K562 (cell line): Measurements from ENCODE around the gene ANKLE2. TPM values are rescaled to one million over a fixed set of nuclear protein-coding genes. Genes with fewer than 3 reads are reported as not detected.
A peak's percentile ranks its signal among the peaks of the same experiment; 100 is the strongest.

Experiments used
- ATAC-seq: fragments of 200-7000 bp; cut with Tn5 transposase; 3 replicates; pipeline ENCODE4 v1.9.1; 2020; ENCODE audit warnings: moderate library complexity
- BruUV-seq: library from RNA; stranded (reverse); fragments of 400-500 nt; replicated peaks from 2 replicates; lab custom pipeline; 2021; lab: Mats Ljungman, UMichigan
- CTCF ChIA-PET: fragments of 300-600 bp; formaldehyde crosslinking; extraction: SDS; loops from one replicate; lab custom pipeline; 2021; ENCODE audit warnings: low intra/inter-chr PET ratio; lab: Yijun Ruan, JAX
- POLR2A ChIA-PET: fragments of 300-600, 350-650 bp; sonication (Branson Sonifier 250); formaldehyde crosslinking; extraction: SDS; loops from one replicate; lab custom pipeline; 2021; ENCODE audit warnings: antibody characterized with exemption, inconsistent platforms; lab: Yijun Ruan, JAX
- DNase-seq, 4 experiments: peaks; one replicate each; pipeline versions ENCODE4 v3.0.0 to v3.0.0-alpha.2; 2011 to 2018; ENCODE audit warnings: low spot score in 3 of 4, mixed read lengths in 3 of 4; ENCODE audit errors: extremely low read depth in 1 of 4
- FAIRE-seq: peaks from 2 replicates; lab custom pipeline; 2011; peaks lifted over from hg19 to GRCh38; lab: Jason Lieb, UNC
- H2AFZ ChIP-seq: 2 replicates; pipeline ENCODE4 v1.6.0; 2011; ENCODE audit warnings: low read depth, low read length, control low read depth, inconsistent platforms
- H3K27ac ChIP-seq: fragments of 200-600 bp; 3 replicates; pipeline ENCODE4 v1.8.0; 2011; ENCODE audit warnings: low read depth, mild to moderate bottlenecking, control low read depth, inconsistent platforms, low read length, moderate library complexity, mixed read lengths; ENCODE audit errors: extremely low read depth
- H3K27me3 ChIP-seq, 2 experiments: fragments of 300-600 bp in 1 of 2; 2 replicates in 1 of 2; 3 replicates in 1 of 2; pipeline versions ENCODE4 v1.6.0 to v1.8.0; 2011; ENCODE audit warnings: inconsistent platforms in 2 of 2, low read length in 2 of 2, mild to moderate bottlenecking in 1 of 2, mixed read lengths in 1 of 2, moderate library complexity in 1 of 2; ENCODE audit not compliant: control insufficient read depth in 2 of 2, insufficient read depth in 2 of 2
- H3K36me3 ChIP-seq: fragments of 300-600 bp; 3 replicates; pipeline ENCODE4 v1.8.0; 2011; ENCODE audit warnings: mild to moderate bottlenecking, low read length, inconsistent platforms; ENCODE audit not compliant: control insufficient read depth, insufficient read depth
- H3K4me1 ChIP-seq, 2 experiments: fragments of 200-600 bp in 1 of 2; replicated peaks in 1 of 2; 2 replicates in 1 of 2; 3 replicates in 1 of 2; pipeline versions ENCODE4 v1.5.1 to v1.8.0; 2011; ENCODE audit warnings: inconsistent platforms in 2 of 2, low read length in 2 of 2, mild to moderate bottlenecking in 1 of 2, mixed read lengths in 1 of 2, moderate library complexity in 1 of 2; ENCODE audit not compliant: control insufficient read depth in 2 of 2, insufficient read depth in 2 of 2
- H3K4me2 ChIP-seq: 2 replicates; pipeline ENCODE4 v1.6.1; 2011; ENCODE audit warnings: low read length, control low read depth, inconsistent platforms, mixed read lengths; ENCODE audit not compliant: insufficient read depth
- H3K4me3 ChIP-seq: fragments of 200-600 bp; sonication (generic), shearing (Covaris generic); 2 replicates; pipeline ENCODE4 v1.5.1; 2016; ENCODE audit warnings: control low read depth, inconsistent platforms
- H3K79me2 ChIP-seq: fragments of 200-600 bp; 3 replicates; pipeline ENCODE4 v1.8.0; 2011; ENCODE audit warnings: low read length, inconsistent platforms; ENCODE audit not compliant: control insufficient read depth, insufficient read depth
- H3K9ac ChIP-seq, 2 experiments: 2 replicates each; pipeline versions ENCODE4 v1.6.0 to v1.6.1; 2011; ENCODE audit warnings: low read depth in 2 of 2, low read length in 2 of 2, control low read depth in 1 of 2, inconsistent platforms in 1 of 2, mild to moderate bottlenecking in 1 of 2, mixed read lengths in 1 of 2; ENCODE audit not compliant: insufficient read depth in 1 of 2
- H3K9me1 ChIP-seq: one replicate; pipeline ENCODE4 v1.6.0; 2011; ENCODE audit warnings: inconsistent platforms, mild to moderate bottlenecking, low read length, moderate library complexity; ENCODE audit not compliant: control insufficient read depth, insufficient read depth
- H3K9me3 ChIP-seq: replicated peaks from 2 replicates; pipeline ENCODE4 v1.5.1; 2011; ENCODE audit warnings: low read depth, low read length, inconsistent platforms; ENCODE audit not compliant: control insufficient read depth, insufficient read depth
- H4K20me1 ChIP-seq: replicated peaks from 2 replicates; pipeline ENCODE4 v1.6.1; 2011; ENCODE audit warnings: low read length, inconsistent platforms, mixed read lengths; ENCODE audit not compliant: control insufficient read depth, insufficient read depth
- CBX1 ChIP-seq: sonication (generic); IDR thresholded peaks from 2 replicates; pipeline ENCODE4 v1.6.1; 2016; ENCODE audit warnings: antibody characterized with exemption, low read depth, mild to moderate bottlenecking
- EGR1 ChIP-seq: fragments of 450-650 bp; conservative IDR thresholded peaks from 2 replicates; pipeline ENCODE4 v1.6.1; 2017; ENCODE audit warnings: mild to moderate bottlenecking
- FOXP1 ChIP-seq: sonication (generic); formaldehyde crosslinking; IDR thresholded peaks from 2 replicates; pipeline ENCODE4 v1.8.0; 2022; ENCODE audit warnings: mild to moderate bottlenecking, missing genetic modification reagents
- GTF2A2 ChIP-seq: IDR thresholded peaks from 2 replicates; pipeline ENCODE4 v1.6.1; 2016; ENCODE audit warnings: mild to moderate bottlenecking, missing genetic modification characterization, missing compliant biosample characterization
- KDM5B ChIP-seq: fragments of 200-600 bp; sonication (generic); IDR thresholded peaks from 2 replicates; pipeline ENCODE4 v1.6.1; 2012; ENCODE audit warnings: low read depth, mild to moderate bottlenecking, moderate library complexity, low read length, control low read depth, inconsistent platforms; ENCODE audit not compliant: insufficient replicate concordance
- POLR2A ChIP-seq: fragments of 450-650 bp; conservative IDR thresholded peaks from 2 replicates; pipeline ENCODE4 v1.6.1; 2016
- POLR2G ChIP-seq: fragments of 200-400 bp; formaldehyde crosslinking; IDR thresholded peaks from 2 replicates; pipeline ENCODE4 v1.6.1; 2017; ENCODE audit warnings: low read depth, mild to moderate bottlenecking, antibody characterized with exemption, low read length, moderate library complexity
- SP1 ChIP-seq: sonication (generic); formaldehyde crosslinking; IDR thresholded peaks from 2 replicates; pipeline ENCODE4 v1.8.1; 2022; ENCODE audit warnings: mild to moderate bottlenecking, missing genetic modification reagents
- TRIM24 ChIP-seq, 2 experiments: fragments of 450-650 bp; IDR thresholded peaks; 2 replicates each; pipeline ENCODE4 v1.6.1; 2016
- WGBS: fragments of 100-300 bp; shearing (Covaris generic); methylation state at CpG from one replicate; pipeline ENCODE4 v1.1.6; 2016; ENCODE audit warnings: low coverage, mixed read lengths; ENCODE audit not compliant: insufficient coverage; ENCODE audit errors: missing lambda C conversion rate; 5-methylcytosine and 5-hydroxymethylcytosine counted together
- in situ Hi-C: fragments of 300-500 bp; cut with MboI; formaldehyde crosslinking; loops from 4 replicates; pipeline ENCODE4 v1.15.0; 2018; ENCODE audit warnings: inconsistent platforms, mixed read lengths
- intact Hi-C: fragments of 100-400 bp; cut with micrococcal nuclease; formaldehyde crosslinking; loops from 2 replicates; pipeline ENCODE4 v1.14.2; 2022
- polyA plus RNA-seq, 8 experiments: library from polyadenylated mRNA; depleted of rRNA in 4 of 8; stranded (reverse) in 5 of 8; unstranded in 3 of 8; fragments of >200 nt; fragmentation: Nextera tagmentation in 2 of 8; fragmentation: Illumina TruSeq in 1 of 8; extraction: Ambion mirVana in 2 of 8; extraction: Trizol in 1 of 8; gene quantifications; 2 replicates each; pipeline versions ENCODE4 v1.2.1 to v1.2.3, GENCODE V29; 2011 to 2014; ENCODE audit warnings: inconsistent platforms in 1 of 8, missing spikeins in 1 of 8
- total RNA-seq, 7 experiments: library from RNA; depleted of rRNA in 6 of 7; stranded (reverse); fragments of >200 nt in 6 of 7; fragmentation: Illumina TruSeq in 2 of 7; extraction: Trizol in 2 of 7; gene quantifications; 2 replicates each; pipeline versions ENCODE4 v1.2.1 to v1.2.3, GENCODE V29; 2011 to 2021; ENCODE audit warnings: low replicate concordance in 1 of 7
- TF ChIP-seq, protein P1 (sequence below): sonication (generic); formaldehyde crosslinking; IDR thresholded peaks from 2 replicates; pipeline ENCODE4 v1.5.0; 2020; ENCODE audit warnings: missing genetic modification reagents
- TF ChIP-seq, protein P2 (sequence below): sonication (generic); formaldehyde crosslinking; IDR thresholded peaks from 2 replicates; pipeline ENCODE4 v1.8.1; 2023; ENCODE audit warnings: missing genetic modification reagents, mild to moderate bottlenecking, borderline replicate concordance

ANKLE2 gene
- total and polyA plus RNA-seq, 9 of the 15 experiments (the other 6 are each of a cell fraction or from before 2014, with no cell fraction given) = 3.2 to 57.7 (median 45.6) TPM

DNA sequence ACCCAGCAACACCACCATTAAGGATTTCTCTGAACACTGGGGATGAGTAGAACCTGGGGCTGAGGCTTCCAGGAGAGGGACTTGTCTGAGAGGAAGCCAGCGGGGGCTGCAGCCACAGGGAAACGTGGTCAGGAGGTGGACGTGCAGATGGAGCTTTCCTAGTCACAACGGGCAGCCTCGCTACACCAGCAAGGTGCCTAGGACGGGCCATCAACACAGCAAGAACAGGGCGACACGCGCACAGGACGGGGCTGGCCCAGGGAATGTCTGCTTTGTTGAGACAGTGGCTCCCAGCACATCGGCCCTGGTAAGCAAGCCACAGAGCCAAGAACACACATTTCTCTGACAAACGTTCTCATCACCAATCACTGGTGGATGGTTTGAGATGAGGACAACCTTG, 25.3 kb downstream of the ANKLE2 start:
- no peaks in the 10 kb centered on the region for H3K4me1 ChIP-seq
- no peaks in the 10 kb centered on the region for H3K79me2 ChIP-seq
- peaks cover 93% of the 10 kb centered on the region for H3K36me3 ChIP-seq
- no peaks in the 10 kb centered on the region for H4K20me1 ChIP-seq
- CTCF ChIA-PET = no interaction called here
- H3K4me3 ChIP-seq = no peak overlapping the region
- intact Hi-C loops = no loop called here
- H3K9ac ChIP-seq = no peak overlapping the region
- TF ChIP-seq CBX1 = no peak
- no peak for TF ChIP-seq GTF2A2
- no peak for TF ChIP-seq POLR2G
- TF ChIP-seq EGR1 = no peak
- TF ChIP-seq, protein P1, sequence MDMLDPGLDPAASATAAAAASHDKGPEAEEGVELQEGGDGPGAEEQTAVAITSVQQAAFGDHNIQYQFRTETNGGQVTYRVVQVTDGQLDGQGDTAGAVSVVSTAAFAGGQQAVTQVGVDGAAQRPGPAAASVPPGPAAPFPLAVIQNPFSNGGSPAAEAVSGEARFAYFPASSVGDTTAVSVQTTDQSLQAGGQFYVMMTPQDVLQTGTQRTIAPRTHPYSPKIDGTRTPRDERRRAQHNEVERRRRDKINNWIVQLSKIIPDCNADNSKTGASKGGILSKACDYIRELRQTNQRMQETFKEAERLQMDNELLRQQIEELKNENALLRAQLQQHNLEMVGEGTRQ (CRISPR knock-in tag) = no peak
- no peak for TF ChIP-seq TRIM24 (IDR thresholded peaks at IDR 0.05)
- no peak overlapping the region for H2AFZ ChIP-seq
- no TSS peak for BruUV-seq
- POLR2A ChIA-PET = no interaction called here
- H3K9me3 ChIP-seq = no peaks in the 10 kb centered on the region
- no peak for ATAC-seq
- in situ Hi-C loops = no loop called here
- WGBS = 88% methylated on average over 11 of the region's 12 CpGs
- FAIRE-seq = no peak
- H3K27me3 ChIP-seq = no peaks in the 10 kb centered on the region
- DNase-seq = no peak
- no peak overlapping the region for H3K27ac ChIP-seq
- no peaks in the 10 kb centered on the region for H3K9me1 ChIP-seq
- no peak overlapping the region for H3K4me2 ChIP-seq

DNA sequence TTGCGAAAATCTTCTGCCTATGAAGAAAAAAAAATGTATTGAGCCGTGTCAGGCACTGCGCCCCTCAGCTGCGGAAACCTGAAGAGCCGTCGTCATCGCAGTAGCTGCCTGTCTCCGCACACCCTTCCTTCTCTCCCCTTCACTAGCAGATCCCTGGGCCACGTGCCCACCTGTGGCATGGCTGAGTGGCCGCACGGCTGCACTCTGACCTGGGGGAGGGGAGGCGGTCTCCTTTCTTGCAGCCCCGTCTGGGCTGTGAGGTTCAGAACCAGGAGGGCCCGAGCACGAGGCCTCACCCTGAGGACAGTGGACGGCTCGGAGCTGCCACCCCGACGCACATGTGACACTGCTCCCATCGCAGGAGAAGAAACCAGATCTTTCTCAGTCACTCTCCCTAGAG, 26.1 kb downstream of the ANKLE2 start:
- BruUV-seq = no TSS peak
- DNase-seq = no peak
- Histone ChIP-seq H3K9me3 (0 out of 2 replicates have a peak, but pooled peaks cover 3% of the 10 kb centered on the region), H2AFZ (no peak overlapping the region), H3K4me3 (no peak overlapping the region), H3K27ac (no peak overlapping the region), H3K4me2 (no peak overlapping the region), H3K9ac (no peak overlapping the region), H3K79me2 (no peaks in the 10 kb centered on the region), H3K36me3 (peaks cover 93% of the 10 kb centered on the region), H3K4me1 (no peaks in the 10 kb centered on the region), H3K27me3 (no peaks in the 10 kb centered on the region), H3K9me1 (no peaks in the 10 kb centered on the region), H4K20me1 (no peaks in the 10 kb centered on the region)
- in situ Hi-C loops (no loop called here), intact Hi-C loops (no loop called here)
- FAIRE-seq = no peak
- 96% methylated on average over 12 of the region's 20 CpGs for WGBS
- ATAC-seq = no peak
- ChIA-PET POLR2A (interaction anchor here (1.2 kb wide), 1 partner anchor 14 kb away, joined by 3 read pairs; no protein-coding TSS in a partner anchor), CTCF (no interaction called here)
- TF ChIP-seq POLR2A (0 out of 2 replicates have a peak, but pooled peaks have one; percentile 24), KDM5B (no peak), POLR2G (peak; percentile 64), SP1 (no peak), FOXP1 (CRISPR knock-in tag) (no peak)
- TF ChIP-seq, protein P2, sequence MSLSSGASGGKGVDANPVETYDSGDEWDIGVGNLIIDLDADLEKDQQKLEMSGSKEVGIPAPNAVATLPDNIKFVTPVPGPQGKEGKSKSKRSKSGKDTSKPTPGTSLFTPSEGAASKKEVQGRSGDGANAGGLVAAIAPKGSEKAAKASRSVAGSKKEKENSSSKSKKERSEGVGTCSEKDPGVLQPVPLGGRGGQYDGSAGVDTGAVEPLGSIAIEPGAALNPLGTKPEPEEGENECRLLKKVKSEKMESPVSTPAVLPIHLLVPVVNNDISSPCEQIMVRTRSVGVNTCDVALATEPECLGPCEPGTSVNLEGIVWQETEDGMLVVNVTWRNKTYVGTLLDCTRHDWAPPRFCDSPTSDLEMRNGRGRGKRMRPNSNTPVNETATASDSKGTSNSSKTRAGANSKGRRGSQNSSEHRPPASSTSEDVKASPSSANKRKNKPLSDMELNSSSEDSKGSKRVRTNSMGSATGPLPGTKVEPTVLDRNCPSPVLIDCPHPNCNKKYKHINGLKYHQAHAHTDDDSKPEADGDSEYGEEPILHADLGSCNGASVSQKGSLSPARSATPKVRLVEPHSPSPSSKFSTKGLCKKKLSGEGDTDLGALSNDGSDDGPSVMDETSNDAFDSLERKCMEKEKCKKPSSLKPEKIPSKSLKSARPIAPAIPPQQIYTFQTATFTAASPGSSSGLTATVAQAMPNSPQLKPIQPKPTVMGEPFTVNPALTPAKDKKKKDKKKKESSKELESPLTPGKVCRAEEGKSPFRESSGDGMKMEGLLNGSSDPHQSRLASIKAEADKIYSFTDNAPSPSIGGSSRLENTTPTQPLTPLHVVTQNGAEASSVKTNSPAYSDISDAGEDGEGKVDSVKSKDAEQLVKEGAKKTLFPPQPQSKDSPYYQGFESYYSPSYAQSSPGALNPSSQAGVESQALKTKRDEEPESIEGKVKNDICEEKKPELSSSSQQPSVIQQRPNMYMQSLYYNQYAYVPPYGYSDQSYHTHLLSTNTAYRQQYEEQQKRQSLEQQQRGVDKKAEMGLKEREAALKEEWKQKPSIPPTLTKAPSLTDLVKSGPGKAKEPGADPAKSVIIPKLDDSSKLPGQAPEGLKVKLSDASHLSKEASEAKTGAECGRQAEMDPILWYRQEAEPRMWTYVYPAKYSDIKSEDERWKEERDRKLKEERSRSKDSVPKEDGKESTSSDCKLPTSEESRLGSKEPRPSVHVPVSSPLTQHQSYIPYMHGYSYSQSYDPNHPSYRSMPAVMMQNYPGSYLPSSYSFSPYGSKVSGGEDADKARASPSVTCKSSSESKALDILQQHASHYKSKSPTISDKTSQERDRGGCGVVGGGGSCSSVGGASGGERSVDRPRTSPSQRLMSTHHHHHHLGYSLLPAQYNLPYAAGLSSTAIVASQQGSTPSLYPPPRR = no peak
